ENCODE results near the gene PDE11A.

The PDE11A gene

GRCh38 chr2:178075006-178075326 lies 2.4 kb upstream of the PDE11A start:
- TF ChIP-seq, protein P1, sequence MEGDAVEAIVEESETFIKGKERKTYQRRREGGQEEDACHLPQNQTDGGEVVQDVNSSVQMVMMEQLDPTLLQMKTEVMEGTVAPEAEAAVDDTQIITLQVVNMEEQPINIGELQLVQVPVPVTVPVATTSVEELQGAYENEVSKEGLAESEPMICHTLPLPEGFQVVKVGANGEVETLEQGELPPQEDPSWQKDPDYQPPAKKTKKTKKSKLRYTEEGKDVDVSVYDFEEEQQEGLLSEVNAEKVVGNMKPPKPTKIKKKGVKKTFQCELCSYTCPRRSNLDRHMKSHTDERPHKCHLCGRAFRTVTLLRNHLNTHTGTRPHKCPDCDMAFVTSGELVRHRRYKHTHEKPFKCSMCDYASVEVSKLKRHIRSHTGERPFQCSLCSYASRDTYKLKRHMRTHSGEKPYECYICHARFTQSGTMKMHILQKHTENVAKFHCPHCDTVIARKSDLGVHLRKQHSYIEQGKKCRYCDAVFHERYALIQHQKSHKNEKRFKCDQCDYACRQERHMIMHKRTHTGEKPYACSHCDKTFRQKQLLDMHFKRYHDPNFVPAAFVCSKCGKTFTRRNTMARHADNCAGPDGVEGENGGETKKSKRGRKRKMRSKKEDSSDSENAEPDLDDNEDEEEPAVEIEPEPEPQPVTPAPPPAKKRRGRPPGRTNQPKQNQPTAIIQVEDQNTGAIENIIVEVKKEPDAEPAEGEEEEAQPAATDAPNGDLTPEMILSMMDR (IDR thresholded peaks at IDR 0.05; ENCODE audit: low read depth, low read length): no peak
- in situ Hi-C loops (cut with HindIII; ENCODE audit: low sequenced_read_pairs): no loop called here
- H3K4me3 ChIP-seq (ENCODE audit: low read depth, low read length): no peak overlapping the region
- DNase-seq (ENCODE audit: low read depth, low spot score): no peak

DNA sequence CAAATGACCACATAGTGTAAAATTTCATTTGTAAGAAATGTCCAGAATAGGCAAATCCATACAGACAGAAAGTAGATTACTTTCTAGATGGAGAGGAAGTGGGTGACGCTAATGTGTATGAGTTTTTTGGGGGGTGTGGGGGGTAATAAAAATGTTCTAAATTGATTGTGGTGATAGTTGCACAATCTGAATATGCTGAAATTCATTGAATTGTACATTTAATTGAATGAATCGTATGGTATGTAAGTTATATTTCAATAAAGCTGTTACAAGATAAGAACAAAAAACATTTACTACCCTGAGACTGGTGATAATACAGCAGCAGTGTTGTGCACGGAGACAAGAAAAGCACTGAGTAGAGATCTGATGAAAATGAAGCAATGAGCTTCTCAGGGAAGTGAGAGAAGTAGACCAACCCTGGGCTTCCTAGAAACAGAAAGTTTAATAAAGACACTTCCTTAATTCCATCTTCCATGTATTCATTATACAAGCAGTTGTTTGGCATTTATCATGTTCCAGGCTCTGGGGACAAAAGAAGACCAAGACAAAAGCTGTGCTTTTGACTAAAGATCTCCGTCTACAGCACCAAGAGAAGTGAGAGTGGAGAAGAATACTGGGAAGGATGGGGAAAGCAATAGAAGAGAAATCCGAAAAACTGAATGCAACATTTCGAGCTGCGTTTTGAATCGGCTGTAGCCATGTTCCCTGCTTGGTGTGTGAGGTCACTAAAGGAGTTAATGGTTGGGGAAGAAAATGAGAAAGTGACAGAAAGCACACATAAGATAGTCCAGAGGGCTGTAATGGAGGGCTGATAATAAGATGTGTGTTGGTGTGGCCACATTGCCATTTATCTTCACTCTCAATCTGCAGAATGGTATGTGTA lies 1.8 kb upstream of the PDE11A start:
- peak; percentile 6 for DNase-seq (ENCODE audit: low read depth, low spot score)
- in situ Hi-C loops (cut with HindIII; ENCODE audit: low sequenced_read_pairs): no loop called here
- no peak overlapping the region for H3K4me3 ChIP-seq (ENCODE audit: low read depth, low read length)
- TF ChIP-seq, protein P1 (IDR thresholded peaks at IDR 0.05; ENCODE audit: low read depth, low read length): no peak

- no peak for DNase-seq (ENCODE audit: low read depth, low spot score)
- TF ChIP-seq, protein P1 (IDR thresholded peaks at IDR 0.05; ENCODE audit: low read depth, low read length): no peak
- H3K4me3 ChIP-seq (ENCODE audit: low read depth, low read length): no peak overlapping the region
- in situ Hi-C loops (cut with HindIII; ENCODE audit: low sequenced_read_pairs): no loop called here
Measured at GRCh38 chr2:178072000-178072382, 586 bp downstream of the PDE11A start.

DNA sequence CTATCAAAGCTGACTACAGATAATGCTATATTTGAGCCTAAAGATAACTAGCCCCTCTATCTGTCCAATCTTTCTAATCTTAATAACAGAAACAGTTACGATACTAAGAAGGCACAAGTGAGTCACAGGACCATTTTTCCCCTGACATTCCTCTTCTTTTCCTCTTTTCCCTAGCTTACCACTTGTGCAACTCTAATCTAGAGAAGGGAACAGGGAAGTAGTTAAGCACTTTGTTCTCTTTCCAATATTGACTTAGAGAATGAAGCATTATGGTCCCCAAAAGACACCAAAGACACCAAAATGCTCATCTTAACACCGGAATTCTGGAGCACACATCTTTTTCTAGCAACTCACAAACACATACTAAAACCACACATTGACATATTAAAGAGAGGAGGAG lies 1.8 kb downstream of the PDE11A start:
- in situ Hi-C loops (cut with HindIII; ENCODE audit: low sequenced_read_pairs): no loop called here

GRCh38 chr2:178069551-178069950 lies 3.0 kb downstream of the PDE11A start:
- in situ Hi-C loops (cut with HindIII; ENCODE audit: low sequenced_read_pairs): no loop called here
- no peak overlapping the region for H3K4me3 ChIP-seq (ENCODE audit: low read depth, low read length)
- TF ChIP-seq, protein P1 (IDR thresholded peaks at IDR 0.05; ENCODE audit: low read depth, low read length): no peak
- DNase-seq (ENCODE audit: low read depth, low spot score): no peak

More for the DNA sequence above, 1.8 kb downstream of the PDE11A start:
- TF ChIP-seq, protein P1 (IDR thresholded peaks at IDR 0.05; ENCODE audit: low read depth, low read length): no peak
- no peak for DNase-seq (ENCODE audit: low read depth, low spot score)
- no peak overlapping the region for H3K4me3 ChIP-seq (ENCODE audit: low read depth, low read length)

GRCh38 chr2:178068823-178069454 lies 3.6 kb downstream of the PDE11A start:
- no peak for DNase-seq (ENCODE audit: low read depth, low spot score)
- TF ChIP-seq, protein P1 (IDR thresholded peaks at IDR 0.05; ENCODE audit: low read depth, low read length): no peak
- no peak overlapping the region for H3K4me3 ChIP-seq (ENCODE audit: low read depth, low read length)
- in situ Hi-C loops (cut with HindIII; ENCODE audit: low sequenced_read_pairs): no loop called here

All from astrocyte of the spinal cord (primary cell).